Fibroblast of gingiva (primary cell): Measurements from ENCODE around the gene TMEM134.
"Not testable (repeated sequence)": the region's sequence is repeated elsewhere in the genome, so short reads cannot be mapped to it uniquely, and the experiment has no call there.

Experiments
- DNase-seq: peaks from one replicate; pipeline ENCODE4 v3.0.0-alpha.2; 2011; ENCODE audit warnings: low read depth

TMEM134 gene

GRCh38 chr11:67438158-67438902, 30.7 kb downstream of the TMEM134 start:
- DNase-seq = no peak

- DNase-seq = no peak
Measured at GRCh38 chr11:67437809-67438157, 31.3 kb downstream of the TMEM134 start.

- no peak for DNase-seq
Measured at GRCh38 chr11:67437082-67437808, 31.8 kb downstream of the TMEM134 start, which contains the start of gene PTPRCAP. TSS of gene PTPRCAP (minus strand) at chr11:67437682. CDS start at chr11:67437619, 63 bp downstream.

- no peak for DNase-seq
Measured at GRCh38 chr11:67436459-67437081, 32.5 kb downstream of the TMEM134 start.

GRCh38 chr11:67435727-67436458, 33.2 kb downstream of the TMEM134 start:
- no peak for DNase-seq

- no peak for DNase-seq
Measured at GRCh38 chr11:67435031-67435726, 33.9 kb downstream of the TMEM134 start.

- no peak for DNase-seq
Measured at GRCh38 chr11:67434395-67434881, 34.6 kb downstream of the TMEM134 start.

- no peak for DNase-seq
Measured at GRCh38 chr11:67433536-67434394, 35.3 kb downstream of the TMEM134 start.

- DNase-seq = no peak
Measured at GRCh38 chr11:67432655-67433349, 36.2 kb downstream of the TMEM134 start.

GRCh38 chr11:67431346-67432249, 37.5 kb downstream of the TMEM134 start:
- no peak for DNase-seq

GRCh38 chr11:67429722-67430121, 39.3 kb downstream of the TMEM134 start:
- no peak for DNase-seq

- DNase-seq = no peak
Measured at GRCh38 chr11:67429038-67429668, 39.9 kb downstream of the TMEM134 start.

GRCh38 chr11:67428052-67429001, 40.7 kb downstream of the TMEM134 start, which contains the start of gene RPS6KB2:
TSS of gene RPS6KB2 (plus strand) at chr11:67428494. CDS start at chr11:67428546, 52 bp downstream.
- peak; percentile 97 for DNase-seq

GRCh38 chr11:67427364-67427859, 41.6 kb downstream of the TMEM134 start:
- DNase-seq = not testable (repeated sequence)

- DNase-seq = no peak
Measured at GRCh38 chr11:67423891-67424613, 45.0 kb downstream of the TMEM134 start.

GRCh38 chr11:67423466-67423865, 45.6 kb downstream of the TMEM134 start:
- DNase-seq = no peak
